ENCODE measurements around the gene SLC25A51.

GRCh38 chr9:37948417-37948980 lies 44.6 kb upstream of the SLC25A51 start:
- TF ChIP-seq EZH2 (IDR thresholded peaks at IDR 0.05; ENCODE audit: low read length) (no peak), CTCF (optimal IDR thresholded peaks at IDR 0.05 in 1 of 3, IDR thresholded peaks at IDR 0.05 in 1 of 3, conservative IDR thresholded peaks at IDR 0.05 in 1 of 3; ENCODE audit: extremely low read depth in 1 of 3, insufficient read depth in 2 of 3, low read length in 3 of 3) (no peak)

Data from keratinocyte (primary cell).